ENCODE measurements around the gene SAMD14.

- TF ChIP-seq, protein P1, sequence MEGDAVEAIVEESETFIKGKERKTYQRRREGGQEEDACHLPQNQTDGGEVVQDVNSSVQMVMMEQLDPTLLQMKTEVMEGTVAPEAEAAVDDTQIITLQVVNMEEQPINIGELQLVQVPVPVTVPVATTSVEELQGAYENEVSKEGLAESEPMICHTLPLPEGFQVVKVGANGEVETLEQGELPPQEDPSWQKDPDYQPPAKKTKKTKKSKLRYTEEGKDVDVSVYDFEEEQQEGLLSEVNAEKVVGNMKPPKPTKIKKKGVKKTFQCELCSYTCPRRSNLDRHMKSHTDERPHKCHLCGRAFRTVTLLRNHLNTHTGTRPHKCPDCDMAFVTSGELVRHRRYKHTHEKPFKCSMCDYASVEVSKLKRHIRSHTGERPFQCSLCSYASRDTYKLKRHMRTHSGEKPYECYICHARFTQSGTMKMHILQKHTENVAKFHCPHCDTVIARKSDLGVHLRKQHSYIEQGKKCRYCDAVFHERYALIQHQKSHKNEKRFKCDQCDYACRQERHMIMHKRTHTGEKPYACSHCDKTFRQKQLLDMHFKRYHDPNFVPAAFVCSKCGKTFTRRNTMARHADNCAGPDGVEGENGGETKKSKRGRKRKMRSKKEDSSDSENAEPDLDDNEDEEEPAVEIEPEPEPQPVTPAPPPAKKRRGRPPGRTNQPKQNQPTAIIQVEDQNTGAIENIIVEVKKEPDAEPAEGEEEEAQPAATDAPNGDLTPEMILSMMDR (IDR thresholded peaks at IDR 0.05 in 4 of 5, conservative IDR thresholded peaks at IDR 0.05 in 1 of 5) = no peak
- peak in 1 of 2 donors; percentile 6 for TF ChIP-seq POLR2A (IDR thresholded peaks at IDR 0.05)
These were observed 67.4 kb downstream of the SAMD14 start for GRCh38 chr17:50062293-50063243.
